ENCODE measurements around the gene E2F8.

DNA sequence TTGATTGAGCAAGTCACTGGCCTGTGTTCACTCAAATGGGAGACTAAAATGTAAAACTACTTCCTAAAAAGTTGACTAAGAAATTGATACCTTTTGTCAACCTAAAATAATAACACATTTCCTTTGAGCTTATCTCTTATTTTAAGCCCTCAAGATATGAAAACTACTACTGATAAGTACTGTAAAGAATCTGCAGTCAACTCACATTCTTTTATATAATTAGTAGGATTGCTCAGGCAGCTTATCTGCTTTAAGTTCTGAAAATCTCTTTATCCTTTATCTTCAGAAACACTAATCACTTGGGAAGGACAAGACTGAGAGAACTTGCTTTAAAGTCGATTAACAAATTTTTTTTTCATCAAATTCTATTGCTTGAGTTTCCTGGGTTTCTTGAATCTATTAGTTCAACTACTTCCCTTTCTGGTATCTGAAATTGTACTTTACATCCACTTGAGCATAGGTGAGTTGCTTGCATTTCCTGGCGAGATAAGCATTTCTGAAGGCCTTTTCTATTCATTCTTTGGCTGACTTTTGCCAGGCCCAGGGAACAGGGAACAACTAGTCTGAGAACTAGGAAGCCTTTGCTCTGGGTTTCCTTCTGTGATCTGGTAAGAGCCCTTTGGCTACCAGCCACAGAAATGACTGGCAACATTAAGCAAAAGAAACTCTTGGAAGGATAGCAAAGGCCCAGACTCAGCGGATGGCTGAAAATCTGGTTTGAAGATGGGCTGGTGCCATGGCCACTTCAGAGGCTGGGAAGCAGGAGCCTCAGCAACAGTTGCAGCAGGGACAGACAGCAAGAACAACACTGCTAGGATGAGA is 19.6 kb downstream of the E2F8 start:
- TF ChIP-seq POLR2A (IDR thresholded peaks at IDR 0.05) (no peak), POLR2AphosphoS5 (IDR thresholded peaks at IDR 0.05) (no peak)
